Measurements from ENCODE around the gene CDKL1.
"Not testable (repeated sequence)": the region's sequence is repeated elsewhere in the genome, so short reads cannot be mapped to it uniquely, and the experiment has no call there.

Gene CDKL1

DNA sequence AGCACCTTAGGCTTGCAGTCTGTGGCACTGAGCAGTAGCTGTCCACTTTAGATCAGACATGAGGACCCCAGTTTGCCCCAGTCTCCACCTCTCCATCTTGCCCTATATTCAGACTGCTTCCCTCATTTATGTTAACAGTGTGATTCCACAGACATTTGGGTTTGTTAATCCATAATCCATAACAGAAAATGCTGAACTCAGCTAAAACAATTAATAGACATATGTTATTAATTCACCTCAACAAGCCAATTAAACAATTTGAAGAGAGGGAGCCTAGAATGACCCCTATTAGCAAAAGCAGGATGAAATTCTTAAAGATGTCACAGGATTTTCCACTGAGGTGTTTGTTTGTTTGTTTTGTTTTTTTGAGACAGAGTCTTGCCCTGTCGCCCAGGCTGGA, 9.1 kb downstream of the CDKL1 start:
- no peak for DNase-seq

DNA sequence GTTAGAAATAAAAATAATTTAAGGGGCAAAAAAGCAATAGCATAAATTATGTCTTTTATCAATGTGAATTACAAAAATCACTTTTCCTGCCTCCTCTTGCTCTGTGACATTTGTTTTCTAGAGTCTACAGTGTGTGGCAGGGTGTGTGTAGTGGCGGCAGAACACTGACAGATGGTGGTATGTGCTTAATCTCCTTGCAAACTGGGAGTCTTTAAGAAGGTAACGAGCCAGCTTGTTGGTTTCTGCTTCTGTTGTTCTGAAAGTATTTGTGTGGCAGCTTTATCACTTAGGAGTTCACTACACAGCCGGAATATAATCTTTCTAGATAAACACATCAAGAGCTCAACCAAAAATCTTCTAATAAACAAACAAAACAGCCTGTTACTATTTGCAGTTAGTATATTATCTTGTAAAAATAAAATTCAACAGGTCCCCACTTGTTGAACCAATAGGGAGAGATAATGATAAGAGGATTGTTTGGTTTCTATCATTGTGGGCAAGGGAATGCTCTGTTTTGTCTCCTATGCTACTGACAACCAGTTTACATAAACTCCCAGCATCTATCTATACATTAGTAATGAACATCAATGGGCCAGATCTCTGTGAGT, 13.0 kb downstream of the CDKL1 start:
- DNase-seq: no peak

DNA sequence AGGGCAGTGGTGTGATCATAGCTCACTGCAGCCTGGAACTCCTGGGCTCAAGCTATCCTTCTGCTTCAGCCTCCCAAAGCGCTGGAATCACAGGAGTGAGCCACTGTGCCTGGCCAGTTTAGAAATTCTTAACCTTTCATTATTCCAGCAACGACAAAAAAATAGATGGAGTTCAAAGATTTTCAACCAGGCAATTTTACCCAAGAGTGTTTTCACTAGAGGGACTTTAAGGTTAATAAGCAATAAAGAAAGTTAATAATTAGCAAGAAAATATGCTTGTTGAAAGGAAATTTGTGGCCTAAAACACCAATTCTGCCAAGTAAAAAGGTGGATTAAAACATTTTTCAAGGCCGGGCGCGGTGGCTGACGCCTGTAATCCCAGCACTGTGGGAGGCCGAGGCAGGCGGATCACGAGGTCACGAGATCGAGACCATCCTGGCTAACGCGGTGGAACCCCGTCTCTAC, 14.8 kb downstream of the CDKL1 start:
- no peak for DNase-seq

DNA sequence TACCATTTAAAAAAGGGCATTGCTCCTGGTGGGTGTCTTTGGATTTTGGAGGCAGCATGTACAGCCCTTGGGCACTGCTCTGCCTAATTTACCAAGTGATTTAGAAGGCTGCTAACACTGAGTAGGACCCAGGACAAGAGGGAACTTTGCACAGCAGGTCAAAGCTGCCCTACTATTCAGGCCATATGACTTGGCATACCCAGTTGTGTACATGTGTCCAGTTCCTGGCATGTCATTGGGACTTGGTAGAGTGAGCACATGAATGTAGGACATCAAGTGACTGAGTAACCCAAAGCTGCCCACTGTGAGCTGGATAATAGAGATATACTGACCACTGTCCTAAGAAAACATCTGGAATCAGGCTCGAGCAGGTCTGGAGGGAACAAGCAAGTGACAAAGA, 15.7 kb downstream of the CDKL1 start:
- no peak for DNase-seq

DNA sequence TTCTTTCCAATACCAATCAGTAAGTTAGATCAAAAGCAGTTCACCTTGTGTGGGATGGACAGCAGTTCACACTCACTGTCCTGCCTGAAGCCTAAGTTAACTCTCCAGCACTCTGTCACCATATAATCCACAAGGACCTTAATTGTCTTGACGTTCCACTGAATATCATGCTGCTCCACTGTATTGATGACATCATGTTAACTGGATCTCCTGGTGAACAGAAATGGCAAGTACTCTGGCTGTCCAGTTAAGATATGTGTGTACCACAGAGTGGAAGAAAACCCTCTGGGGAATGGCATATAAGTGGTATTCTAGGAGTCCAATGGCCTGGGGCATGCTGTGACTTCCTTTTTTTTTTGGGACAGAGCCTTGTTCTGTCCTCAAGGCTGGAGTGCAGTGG, 16.2 kb downstream of the CDKL1 start:
- DNase-seq: no peak

DNA sequence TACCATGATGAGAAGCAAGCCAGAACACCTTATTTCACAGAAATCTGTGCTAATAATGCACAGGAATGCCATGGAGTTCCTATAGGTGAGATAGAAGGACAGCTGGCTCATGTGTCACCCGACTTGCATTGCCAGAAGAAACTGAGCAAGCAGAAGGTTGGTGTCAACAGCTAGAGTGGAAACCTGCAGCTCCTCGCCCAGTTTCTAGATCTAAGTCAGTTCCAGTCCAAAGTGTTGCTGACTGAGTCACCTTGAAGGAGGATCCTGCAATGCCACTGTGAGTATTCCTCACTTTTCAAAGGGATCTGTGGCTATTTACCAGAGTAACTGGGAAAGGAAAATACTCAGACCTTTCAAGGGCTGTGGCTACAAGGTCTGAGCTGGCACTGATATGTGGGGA, 17.1 kb downstream of the CDKL1 start:
- DNase-seq: no peak

DNA sequence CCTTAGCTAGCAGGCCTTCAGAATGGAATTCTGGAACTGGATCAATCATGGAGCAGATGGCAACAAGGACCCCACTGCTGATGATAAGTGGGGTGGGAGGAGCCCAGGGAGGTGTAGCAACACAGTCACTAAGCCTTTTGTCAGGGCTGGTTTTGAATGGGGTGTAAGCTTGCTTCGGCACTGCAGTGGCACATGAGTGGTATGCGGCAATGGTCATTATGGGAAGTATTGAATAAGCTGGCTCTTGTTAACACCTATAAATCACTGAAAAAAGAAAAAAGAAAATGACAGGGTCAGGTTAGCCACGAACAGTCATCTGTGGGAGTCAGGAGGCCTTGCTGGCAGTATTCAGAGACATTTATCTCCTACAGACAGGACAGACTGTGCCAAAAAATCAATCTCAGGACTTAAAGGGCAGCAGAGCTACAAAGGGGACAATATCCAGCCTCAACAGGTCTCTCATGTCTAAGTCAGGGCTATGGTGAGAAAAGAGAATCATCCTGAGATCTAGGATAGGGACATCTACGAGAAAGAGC, 19.1 kb downstream of the CDKL1 start:
- no peak for DNase-seq

DNA sequence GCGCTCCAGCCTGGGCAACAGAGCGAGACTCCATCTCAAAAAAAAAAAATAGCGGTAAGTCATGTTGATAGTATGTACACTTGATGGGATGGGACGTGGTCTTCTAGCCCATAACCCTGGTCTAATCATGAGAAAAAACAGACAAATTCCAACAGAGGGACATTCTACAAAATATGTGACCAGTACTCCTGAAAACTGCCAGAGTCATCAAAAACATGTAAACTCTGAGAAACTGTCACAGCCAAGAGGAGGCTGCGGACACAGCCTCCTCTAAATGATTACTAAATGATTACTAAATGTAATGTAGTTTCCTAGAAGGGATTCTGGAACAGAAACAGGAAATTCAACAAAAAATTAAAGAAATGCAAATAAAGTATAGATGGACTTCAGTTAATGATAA, 20.9 kb downstream of the CDKL1 start:
- DNase-seq: no peak

DNA sequence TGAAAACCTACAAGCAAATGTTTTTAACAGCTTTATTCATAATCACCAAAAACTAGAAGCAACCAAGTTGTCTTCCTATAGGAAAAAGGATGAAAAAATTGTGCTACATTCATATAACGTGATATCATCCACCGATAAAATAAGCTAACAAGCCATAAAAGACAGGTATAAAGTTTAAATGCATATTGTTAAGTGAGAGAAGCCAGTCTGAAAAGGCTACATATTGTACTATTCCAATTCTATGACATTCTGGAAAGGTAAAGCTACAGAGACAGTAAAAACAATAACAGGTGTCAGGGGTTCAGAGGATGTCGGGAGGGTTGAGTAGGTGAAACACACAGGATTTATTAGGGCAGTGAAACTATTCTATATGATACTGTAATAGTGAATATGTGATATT, 22.7 kb downstream of the CDKL1 start:
- no peak for DNase-seq

DNA sequence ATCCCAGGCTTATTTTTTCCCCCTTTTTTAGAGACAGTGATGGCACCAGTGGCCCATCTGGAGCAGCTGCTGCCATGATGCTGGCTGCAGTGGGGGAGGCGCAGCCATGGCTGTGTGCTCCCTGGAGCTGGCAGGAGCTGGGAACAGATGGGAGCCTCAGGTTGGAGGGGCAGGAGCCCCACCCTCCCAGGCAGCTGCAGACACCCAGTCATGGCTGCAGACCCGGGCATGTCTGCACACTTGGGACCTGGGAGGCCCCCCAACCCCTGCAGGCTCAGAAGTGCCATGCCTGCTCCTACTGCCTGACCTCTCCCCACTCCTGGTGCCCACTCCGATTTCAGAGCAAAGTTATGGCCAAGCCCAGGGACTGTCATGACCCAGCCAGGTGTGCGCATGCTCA, 25.1 kb downstream of the CDKL1 start:
- no peak for DNase-seq

DNA sequence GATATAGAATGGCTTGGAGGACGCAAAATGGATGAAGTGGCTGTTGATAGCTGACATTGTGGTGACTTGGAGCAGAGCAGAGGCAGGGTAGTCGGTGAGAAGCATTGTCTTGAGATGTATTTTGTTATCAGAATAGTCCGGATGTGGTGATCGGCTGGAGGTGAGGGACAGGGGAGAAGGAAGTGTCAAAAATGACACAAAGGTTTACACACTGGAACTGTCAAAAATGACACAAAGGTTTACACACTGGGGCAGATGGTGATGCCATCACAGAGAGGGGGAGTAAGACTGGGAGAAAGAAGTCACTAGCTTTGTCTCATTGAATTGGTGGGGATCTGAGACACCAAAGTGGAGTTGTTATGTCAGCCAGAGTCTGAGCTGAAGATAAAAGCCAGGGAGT, 30.1 kb downstream of the CDKL1 start:
- no peak for DNase-seq

DNA sequence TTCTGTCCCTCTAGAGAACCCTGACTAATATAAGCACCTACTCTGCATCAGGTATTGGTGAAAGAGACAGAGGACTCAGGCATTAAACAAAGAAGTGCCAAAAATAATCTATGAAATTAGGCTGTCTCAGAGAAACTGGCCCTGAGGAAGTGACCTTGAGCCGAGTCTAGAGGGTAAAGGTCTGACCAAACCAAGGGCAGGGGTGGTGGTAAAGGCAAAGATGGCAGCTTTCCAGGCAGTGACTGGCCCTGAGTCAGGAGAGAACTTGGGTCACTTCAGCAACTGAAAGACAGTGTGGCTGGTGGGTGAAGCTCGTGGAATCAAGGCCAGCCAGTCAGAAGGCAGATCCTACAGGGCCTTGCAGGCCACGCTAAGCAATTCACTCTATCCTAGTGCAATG, 30.6 kb downstream of the CDKL1 start:
- no peak for DNase-seq

DNA sequence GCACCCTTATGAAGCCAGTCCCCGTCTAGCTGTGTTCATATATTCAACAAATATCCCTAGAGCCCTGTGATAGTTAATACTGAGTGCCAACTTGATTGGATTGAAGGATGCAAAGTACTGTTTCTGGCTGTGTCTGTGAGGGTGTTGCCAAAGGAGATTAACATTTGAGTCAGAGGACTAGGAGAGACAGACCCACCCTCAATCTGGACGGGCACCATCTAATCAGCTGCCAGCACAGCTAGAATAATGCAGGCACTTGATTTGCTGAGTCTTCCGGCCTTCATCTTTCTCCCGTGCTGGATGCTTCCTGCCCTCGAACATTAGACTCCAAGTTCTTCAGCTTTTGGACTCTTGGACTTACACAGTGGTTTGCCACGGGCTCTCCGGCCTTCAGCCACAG, 31.1 kb downstream of the CDKL1 start:
- not testable (repeated sequence) for DNase-seq

DNA sequence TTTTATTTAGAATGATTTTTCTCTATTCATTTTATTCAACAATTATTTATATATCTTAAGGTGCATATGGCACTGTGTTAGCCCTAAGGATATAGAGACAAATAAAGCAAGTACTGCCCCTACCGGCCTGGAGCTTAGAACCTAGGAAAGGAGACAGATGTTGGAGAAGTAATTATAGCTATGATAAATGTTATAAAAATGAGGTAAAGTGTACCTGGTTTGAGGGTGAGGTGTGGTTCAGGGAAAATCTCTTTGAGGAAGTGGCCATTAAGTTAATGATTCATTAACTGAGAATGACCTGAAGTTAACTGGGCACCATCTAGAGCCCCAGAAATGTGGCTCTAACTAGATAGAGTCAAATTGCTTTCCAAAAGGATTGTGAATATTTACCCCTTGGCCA, 31.9 kb downstream of the CDKL1 start:
- DNase-seq: no peak

DNA sequence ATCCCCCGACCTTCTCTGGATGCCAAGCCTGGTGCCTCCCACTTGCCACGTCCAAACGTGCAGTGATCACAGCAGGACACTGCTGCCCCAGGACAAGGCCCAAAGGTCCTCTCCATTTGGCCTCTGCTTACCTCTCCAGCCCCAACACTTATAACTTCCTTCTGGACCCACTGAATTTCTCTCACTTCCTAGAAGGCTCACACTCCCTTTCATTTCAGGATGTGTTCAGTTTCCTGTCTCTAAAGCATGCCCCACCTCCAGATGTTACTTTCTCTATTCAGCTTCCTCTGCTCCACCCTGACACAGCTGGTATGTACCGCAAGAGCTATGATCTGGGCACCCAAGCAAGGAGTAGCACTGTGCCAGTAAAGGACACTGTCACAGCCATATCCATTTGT, 33.0 kb downstream of the CDKL1 start:
- no peak for DNase-seq

DNA sequence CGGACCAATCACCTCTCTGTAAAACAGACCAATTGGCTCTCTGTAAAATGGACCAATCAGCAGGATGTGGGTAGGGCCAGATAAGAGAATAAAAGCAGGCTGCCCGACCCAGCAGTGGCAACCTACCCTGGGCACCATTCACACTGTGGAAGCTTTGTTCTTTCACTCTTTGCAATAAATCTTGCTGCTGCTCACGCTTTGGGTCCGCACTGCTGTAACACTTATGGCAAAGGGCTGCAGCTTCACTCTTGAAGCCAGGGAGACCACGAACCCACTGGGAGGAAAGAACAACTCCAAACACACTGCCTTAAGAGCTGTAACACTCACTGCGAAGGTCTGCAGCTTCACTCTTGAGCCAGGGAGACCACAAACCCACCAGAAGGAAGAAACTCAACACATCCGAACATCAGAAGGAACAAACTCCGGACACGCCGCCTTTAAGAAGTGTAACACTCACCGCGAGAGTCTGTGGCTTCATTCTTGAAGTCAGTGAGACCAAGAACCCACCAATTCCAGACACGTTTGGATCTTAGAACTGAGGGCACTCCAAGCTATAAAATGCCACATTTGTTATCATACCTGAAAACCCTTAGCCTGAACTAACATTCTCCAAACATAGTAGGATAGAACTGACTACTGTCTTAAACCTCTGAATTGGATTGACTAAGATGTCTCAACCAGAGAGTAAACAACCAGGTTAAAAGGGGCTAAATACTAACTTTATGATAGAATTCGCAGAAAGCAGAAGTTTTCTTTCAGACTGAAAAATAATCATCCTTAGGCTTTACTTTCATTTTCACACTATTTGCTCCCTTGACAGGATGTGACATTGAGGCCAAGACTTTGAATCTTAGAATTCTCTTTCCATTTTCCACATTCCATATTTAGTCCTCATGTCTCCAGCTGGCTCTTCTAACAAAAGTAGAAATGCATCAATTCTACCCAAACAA, 33.6 kb downstream of the CDKL1 start:
- no peak for DNase-seq

DNA sequence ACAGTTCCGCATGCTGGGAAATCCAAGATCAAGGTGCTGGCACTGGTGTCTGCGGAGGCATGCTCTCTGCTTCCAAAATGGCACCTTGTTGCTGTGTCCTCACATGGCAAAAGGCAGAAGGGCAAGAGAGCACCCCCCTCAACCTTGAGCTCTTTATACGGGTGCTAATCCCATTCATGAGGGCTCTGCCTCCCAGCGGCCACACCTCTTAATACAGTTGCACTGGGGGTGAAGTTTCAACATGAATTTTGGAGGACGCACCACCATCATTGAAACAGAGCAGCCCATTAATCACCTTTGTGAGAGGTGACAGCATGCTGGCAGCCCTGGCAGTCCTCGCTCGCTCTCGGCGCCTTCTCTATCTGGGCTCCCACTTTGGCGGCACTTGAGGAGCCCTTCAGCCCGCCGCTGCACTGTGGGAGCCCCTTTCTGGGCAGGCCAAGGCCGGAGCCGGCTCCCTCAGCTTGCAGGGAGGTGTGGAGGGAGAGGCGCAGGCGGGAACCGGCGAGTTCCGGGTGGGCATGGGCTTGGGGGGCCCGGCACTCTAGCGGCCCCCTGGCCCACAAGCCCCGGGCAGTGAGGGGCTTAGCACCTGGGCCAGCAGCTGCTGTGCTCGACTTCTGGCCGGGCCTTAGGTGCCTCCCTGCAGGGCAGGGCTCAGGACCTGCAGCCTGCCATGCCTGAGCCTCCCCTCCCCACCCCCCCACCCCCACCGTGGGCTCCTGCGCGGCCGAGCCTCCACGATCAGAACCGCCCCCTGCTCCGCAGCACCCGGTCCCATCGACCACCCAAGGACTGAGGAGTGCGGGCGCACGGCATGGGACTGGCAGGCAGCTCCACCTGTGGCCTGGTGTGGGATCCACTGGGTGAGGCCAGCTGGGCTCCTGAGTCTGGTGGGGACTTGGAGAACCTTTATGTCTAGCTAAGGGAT, 34.9 kb downstream of the CDKL1 start:
- DNase-seq: not testable (repeated sequence)

DNA sequence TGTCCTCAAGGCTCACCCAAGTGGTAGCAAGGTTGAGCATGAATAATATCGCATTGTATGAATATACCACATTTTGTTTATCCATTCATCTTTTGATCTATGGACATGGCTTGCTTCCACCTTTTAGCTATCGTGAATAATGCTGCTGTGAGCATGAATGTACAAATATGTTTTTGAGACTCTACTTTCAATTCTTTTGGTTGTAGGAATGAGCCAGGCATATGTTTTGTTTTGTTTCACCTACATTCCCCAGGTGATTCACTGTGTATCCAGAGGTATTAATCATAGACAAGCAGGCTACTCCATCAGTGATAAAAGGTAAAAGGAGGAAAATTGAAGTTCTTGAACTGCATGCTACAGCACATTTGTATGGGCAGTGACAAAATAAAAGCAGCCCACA, 35.8 kb downstream of the CDKL1 start:
- no peak for DNase-seq

DNA sequence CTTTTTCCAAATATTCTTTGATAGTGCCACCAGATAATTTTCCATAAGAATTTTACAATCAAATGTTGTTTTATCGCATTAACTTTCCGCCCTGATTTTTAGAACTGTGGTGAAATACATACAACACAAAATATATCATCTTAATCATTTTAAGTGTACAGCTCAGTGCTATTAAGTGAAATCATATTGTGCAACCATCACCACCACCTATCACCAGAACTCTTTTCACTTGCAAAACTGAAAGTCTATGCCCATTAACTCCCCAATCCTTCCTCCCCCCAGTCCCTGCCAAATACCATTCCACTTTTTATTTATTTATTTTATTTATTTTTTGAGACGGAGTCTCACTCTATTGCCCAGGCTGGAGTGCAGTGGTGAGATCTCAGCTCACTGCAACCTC, 36.6 kb downstream of the CDKL1 start:
- no peak for DNase-seq

DNA sequence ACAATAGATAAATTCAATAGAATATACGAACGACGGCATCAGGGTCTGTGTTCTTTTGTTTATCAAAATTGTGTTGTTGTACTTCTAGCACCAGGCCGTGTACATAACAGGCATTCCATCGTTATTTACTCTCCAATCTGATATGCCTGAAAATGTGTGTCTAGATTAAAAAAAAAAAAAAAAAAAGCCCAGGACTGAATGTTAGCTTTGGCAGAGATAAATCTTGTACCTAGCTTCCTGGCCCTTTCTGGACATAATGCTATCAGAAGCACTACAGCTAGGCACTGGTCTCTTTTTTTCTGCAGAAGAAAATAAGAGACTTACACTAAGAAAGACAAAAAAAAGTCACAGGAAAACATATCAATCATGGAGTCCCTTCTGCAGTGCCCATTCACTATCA, 37.0 kb downstream of the CDKL1 start:
- DNase-seq: no peak

DNA sequence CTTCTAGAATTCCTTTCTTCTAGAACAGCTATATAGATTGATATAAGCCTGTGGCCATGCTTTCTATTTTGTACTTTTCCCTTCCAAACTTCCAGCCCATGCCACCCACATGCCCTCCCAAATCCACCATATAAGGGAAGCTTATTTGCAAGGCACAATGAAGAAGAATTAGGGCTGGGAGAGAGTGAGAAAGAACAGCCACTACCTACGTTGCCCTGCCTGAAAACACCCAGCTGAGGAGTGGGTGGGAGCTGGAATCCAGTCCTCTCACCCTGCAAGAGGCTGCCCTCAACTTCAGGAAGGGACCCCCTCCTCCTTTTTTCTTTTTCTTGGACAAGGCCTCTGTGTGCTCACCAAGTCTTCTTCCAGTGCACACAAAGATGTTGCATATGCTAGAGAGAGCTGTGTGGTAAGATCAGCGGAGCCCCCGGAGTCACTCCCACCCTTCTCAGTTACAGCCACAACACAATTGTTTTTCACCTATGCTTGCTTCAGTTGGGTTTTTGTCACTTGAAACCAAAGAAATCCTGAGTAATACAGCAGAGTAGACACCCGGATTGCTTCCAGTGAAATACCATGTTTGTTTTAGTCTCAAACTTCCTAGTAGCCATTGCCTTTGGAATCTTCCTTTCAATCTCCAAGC, 38.8 kb downstream of the CDKL1 start:
- DNase-seq: no peak

DNA sequence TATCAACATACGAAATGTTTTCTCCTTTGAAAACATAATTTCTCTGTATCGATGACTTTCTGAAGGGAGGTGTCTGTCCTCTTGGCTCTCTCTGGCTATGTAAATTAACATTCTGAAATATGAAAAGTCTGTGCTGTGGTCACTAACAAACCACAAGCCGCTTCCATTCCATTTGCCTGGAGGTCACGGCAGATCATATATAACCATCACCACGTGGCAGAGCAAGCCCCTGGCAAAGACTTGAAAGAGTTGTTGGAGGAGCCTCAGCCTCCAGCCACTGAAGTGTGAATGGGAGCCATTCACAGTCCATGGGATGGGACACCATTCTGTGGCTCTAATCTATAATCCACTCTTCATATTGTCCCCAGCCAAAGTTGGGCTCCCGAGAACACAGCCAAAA, 39.6 kb downstream of the CDKL1 start:
- DNase-seq: no peak

DNA sequence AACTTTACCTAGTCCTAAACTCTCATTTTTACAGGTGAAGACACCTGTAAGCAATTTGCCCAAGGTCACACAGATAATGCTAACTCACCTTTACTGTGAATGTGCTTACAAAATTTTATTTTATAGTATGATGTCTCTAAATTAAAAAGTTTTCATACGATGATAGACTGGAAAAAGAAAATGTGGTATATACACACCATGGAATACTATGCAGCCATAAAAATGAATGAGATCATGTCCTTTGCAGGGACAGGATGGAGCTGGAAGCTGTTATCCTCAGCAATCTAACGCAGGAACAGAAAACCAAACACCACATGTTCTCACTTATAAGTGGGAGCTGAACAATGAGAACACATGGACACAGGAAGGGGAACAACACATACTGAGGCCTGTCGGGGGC, 40.4 kb downstream of the CDKL1 start:
- not testable (repeated sequence) for DNase-seq
